AG08396 (cell line): ENCODE data around the gene ST6GALNAC6.
A peak's percentile ranks its signal among the peaks of the same experiment; 100 is the strongest.

Experiments
- DNase-seq: peaks from one replicate; pipeline ENCODE4 v3.0.0; 2012; ENCODE audit warnings: low spot score, mixed read lengths

The ST6GALNAC6 gene

GRCh38 chr9:127899128-127899943, at the start of gene ST6GALNAC6:
TSS of gene ST6GALNAC6 (minus strand) at chr9:127899603. CDS start at chr9:127897981, 1,622 bp downstream.
- peak; percentile 93 for DNase-seq

- DNase-seq, result no peak
These were observed 48.7 kb upstream of the ST6GALNAC6 start for GRCh38 chr9:127947841-127948710.

- DNase-seq, result no peak
These were observed 47.3 kb upstream of the ST6GALNAC6 start for GRCh38 chr9:127946728-127947127.

- no peak for DNase-seq
These were observed 46.5 kb upstream of the ST6GALNAC6 start for GRCh38 chr9:127945942-127946341.

- no peak for DNase-seq
These were observed 45.9 kb upstream of the ST6GALNAC6 start for GRCh38 chr9:127945338-127945737.

GRCh38 chr9:127944586-127945218, 45.3 kb upstream of the ST6GALNAC6 start:
- no peak for DNase-seq

- DNase-seq, result peak; percentile 87
These were observed 44.3 kb upstream of the ST6GALNAC6 start for GRCh38 chr9:127943731-127944144.

GRCh38 chr9:127943011-127943662, 43.7 kb upstream of the ST6GALNAC6 start:
- DNase-seq, result no peak

GRCh38 chr9:127942216-127943010, 43.0 kb upstream of the ST6GALNAC6 start:
- peak; percentile 79 for DNase-seq

GRCh38 chr9:127941961-127942215, 42.5 kb upstream of the ST6GALNAC6 start:
- DNase-seq, result no peak

GRCh38 chr9:127941062-127941960, 41.9 kb upstream of the ST6GALNAC6 start:
- no peak for DNase-seq

- DNase-seq, result no peak
These were observed 41.2 kb upstream of the ST6GALNAC6 start for GRCh38 chr9:127940593-127940992.

- DNase-seq, result no peak
These were observed 38.9 kb upstream of the ST6GALNAC6 start for GRCh38 chr9:127938298-127938690.

- peak; percentile 92 for DNase-seq
These were observed 38.2 kb upstream of the ST6GALNAC6 start, which contains the start of gene DPM2 for GRCh38 chr9:127937388-127938297. TSS of gene DPM2 (minus strand) at chr9:127937854. CDS start at chr9:127937820, 34 bp downstream.

GRCh38 chr9:127937056-127937387, 37.6 kb upstream of the ST6GALNAC6 start:
- DNase-seq, result no peak

GRCh38 chr9:127936347-127936852, 37.0 kb upstream of the ST6GALNAC6 start:
- no peak for DNase-seq

- no peak for DNase-seq
These were observed 36.4 kb upstream of the ST6GALNAC6 start for GRCh38 chr9:127935765-127936221.

GRCh38 chr9:127934986-127935385, 35.6 kb upstream of the ST6GALNAC6 start:
- DNase-seq, result no peak

GRCh38 chr9:127934248-127934647, 34.8 kb upstream of the ST6GALNAC6 start:
- DNase-seq, result no peak
